AG10803 (cell line): Measurements from ENCODE around the gene FHAD1.

Experiments used
- DNase-seq: peaks from one replicate; pipeline ENCODE4 v3.0.0; 2010; ENCODE audit warnings: low read depth
- H3K4me3 ChIP-seq: 2 replicates; pipeline ENCODE4 v1.5.1; 2011; ENCODE audit warnings: mild to moderate bottlenecking, low read length, control low read depth
- CTCF ChIP-seq: conservative IDR thresholded peaks from 2 replicates; pipeline ENCODE4 v1.5.1; 2011; ENCODE audit warnings: mild to moderate bottlenecking, low read length, control low read depth, inconsistent platforms

The FHAD1 gene

GRCh38 chr1:15246960-15247614, at the start of gene FHAD1:
Gene FHAD1 (plus strand): TSS chr1:15247223. CDS start chr1:15251785, 4,562 bp downstream.
- H3K4me3 ChIP-seq, result peak within 1 kb of the TSS; percentile 34
- DNase-seq, result peak; percentile 27
- TF ChIP-seq CTCF, result no peak

GRCh38 chr1:15197591-15198447, 49.2 kb upstream of the FHAD1 start:
- DNase-seq, result no peak
- H3K4me3 ChIP-seq, result no peak overlapping the region
- TF ChIP-seq CTCF, result no peak

GRCh38 chr1:15198684-15199083, 48.3 kb upstream of the FHAD1 start:
- H3K4me3 ChIP-seq, result no peak overlapping the region
- TF ChIP-seq CTCF, result no peak
- no peak for DNase-seq

- no peak overlapping the region for H3K4me3 ChIP-seq
- no peak for DNase-seq
- TF ChIP-seq CTCF, result no peak
Measured at GRCh38 chr1:15201221-15201620, 45.8 kb upstream of the FHAD1 start.

- DNase-seq, result no peak
- no peak for TF ChIP-seq CTCF
- no peak overlapping the region for H3K4me3 ChIP-seq
Measured at GRCh38 chr1:15201849-15202551, 45.0 kb upstream of the FHAD1 start.

- H3K4me3 ChIP-seq, result no peak overlapping the region
- DNase-seq, result no peak
- no peak for TF ChIP-seq CTCF
Measured at GRCh38 chr1:15204931-15205330, 42.1 kb upstream of the FHAD1 start.
